Fibroblast of skin of left quadriceps (primary cell): Measurements from ENCODE around the gene DTNBP1.
"Not testable (repeated sequence)": the region's sequence is repeated elsewhere in the genome, so short reads cannot be mapped to it uniquely, and the experiment has no call there.

Source experiments
- DNase-seq, 2 experiments: peaks; one replicate each; pipeline ENCODE4 v3.0.0-alpha.2; 2013; ENCODE audit warnings: low read depth in 2 of 2

The DTNBP1 gene

DNA sequence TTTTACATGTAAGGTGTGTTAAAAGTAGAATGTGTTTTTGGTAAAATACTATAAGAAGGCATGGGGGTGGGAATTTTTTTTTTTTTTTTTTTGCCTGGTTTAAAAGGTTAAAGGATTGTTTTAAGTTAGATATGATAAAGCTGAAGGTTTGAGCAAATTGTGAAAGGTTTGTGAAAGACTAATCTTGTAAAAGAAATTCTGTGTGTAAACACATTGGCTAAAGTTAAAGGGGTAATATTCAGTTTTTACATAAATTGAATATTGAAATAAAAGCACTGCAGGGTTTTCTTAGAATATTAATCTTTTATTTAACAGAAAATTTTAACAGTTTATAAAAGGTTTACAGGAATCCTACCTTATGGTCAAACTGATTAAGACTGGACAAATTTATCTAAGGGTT lies 105.7 kb downstream of the DTNBP1 start:
- no peak for DNase-seq

DNA sequence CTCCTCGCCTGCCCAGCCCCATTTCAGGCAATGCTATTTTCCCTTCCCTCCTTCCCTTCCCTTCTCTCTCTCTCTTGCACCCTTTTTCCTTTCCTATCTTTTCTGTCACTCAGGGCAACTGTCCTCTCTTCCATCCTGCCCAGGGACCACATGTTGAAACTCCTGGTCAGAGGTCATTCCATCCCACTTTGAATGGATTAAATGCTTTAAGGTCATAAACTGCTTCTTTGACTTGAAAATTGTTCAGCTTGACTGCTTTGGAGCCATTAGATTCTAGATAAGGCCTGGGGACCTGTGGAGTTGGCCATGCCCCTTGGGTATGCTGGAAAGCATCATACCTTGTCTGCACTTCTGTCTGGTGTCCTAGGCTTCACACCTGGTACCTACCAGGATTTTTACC lies 106.1 kb downstream of the DTNBP1 start:
- DNase-seq, result no peak

DNA sequence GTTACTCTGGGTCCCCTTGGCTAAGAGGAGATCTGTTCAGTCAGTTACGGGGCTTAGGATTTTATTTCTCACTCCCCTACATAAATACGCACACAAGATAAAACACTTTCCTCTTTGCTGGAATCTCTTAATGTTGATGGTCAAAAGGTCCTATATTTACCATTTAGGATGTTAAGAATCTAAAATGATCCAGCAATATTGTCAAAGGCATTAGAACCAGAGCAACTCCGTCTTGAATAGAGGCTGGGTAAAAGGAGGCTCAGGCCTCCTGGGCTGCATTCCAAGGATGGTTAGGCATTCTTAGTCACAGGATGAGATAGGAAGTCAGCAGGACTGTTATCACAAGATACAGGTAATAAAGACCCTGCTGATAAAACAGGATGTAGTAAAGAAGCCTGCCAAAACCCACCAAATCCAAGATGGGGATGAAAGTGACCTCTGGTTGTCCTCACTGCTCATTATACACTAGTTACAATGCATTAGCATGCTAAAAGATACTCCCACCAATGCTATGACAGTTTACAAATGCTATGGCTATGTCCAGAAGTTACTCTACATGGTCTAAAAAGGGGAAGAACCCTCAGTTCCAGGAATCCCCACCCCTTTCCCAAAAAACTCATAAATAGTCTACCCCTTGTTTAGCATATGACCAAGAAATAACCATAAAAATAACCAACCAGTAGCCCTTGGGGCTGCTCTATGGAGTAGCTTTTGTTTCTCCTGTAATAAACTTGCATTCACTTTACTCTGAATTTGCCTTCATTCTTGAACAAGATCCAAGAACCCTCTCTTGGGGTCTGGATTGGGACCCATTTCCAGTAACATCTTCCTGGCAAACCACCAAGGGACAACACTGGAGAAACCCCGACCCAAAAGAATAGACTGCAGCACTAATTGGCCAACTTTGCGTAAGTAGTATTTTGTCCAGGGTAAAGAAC lies 107.5 kb downstream of the DTNBP1 start:
- DNase-seq, result no peak

DNA sequence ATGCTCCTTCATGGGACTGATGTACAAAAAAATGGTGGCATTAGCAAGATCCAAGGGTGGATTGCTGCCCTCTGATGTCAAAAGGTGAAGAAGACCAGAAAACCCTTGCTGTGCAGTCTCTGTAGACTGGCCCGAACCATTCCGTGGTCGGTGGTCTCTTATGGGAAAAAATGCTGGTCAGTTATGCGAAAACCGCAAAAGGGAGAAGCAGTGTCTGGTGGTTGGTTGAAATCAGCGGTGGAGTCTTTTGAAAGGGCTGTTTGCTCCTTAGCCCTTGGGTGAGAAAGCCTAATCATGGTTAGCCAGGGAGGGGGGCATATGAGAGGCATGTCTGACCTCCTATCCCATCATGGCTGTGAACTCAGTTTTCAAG lies 108.1 kb downstream of the DTNBP1 start:
- DNase-seq, result no peak

DNA sequence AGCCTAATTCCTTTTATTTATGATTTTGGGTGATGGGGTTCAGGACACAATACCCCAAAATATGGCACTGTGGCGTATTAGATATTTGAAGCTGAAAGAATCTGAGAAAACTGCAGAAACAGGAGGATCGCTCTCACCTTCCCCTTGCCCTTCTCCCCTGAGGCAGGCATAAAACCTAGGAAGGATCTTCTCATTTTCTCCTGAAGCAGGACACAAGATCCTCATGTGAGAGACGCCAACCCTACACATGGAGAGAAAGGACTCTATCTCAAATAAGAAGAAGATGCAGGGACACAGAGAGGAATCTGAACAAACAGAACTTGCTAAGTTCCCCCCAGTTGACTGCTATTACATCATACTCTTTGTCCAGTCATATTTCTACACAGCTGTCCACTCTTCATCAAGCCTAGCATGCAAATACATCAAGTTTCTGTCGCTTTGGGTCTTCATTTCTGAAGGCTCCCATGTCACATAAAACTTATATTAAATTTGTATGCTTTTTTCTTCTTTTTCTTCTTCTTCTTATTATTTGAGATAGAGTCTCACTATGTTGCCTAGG lies 109.0 kb downstream of the DTNBP1 start:
- DNase-seq, result no peak

DNA sequence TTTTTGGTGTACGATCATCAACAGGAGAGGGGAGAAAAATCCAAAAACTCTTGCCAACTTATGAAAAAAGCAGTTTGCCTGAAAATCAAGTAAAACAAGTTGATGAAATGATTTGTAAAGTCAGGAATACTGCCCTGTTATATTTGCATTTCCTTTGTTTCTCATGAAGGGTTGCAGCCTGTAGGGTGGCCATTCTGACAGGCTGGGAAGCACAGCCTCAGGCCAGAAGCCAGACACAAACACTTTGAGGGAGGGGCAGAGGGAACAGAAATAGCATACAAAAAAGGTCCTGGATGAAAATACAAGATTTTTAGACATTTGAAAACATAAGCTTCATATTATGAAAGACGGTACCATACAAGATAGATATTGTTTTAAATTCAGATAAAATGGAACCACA lies 109.8 kb downstream of the DTNBP1 start:
- DNase-seq, result no peak

DNA sequence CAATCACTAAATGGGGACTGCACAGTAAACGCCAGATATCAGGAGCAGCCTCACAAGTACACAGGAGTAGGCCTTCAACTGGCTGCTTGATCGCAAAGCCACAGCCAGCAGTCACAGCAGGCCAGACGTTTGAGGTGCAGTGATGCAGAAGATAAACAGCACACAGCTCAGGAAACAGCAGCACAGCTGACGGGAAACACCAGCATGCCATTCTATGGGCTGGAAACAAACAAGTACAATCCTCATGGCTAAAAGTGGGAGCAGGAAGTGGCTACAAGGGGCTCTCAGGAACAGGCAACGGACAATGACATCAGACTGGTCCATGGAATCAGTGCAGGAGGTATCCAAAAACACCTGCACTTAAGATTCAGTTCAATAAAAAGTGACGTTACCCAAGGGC lies 111.0 kb downstream of the DTNBP1 start:
- no peak for DNase-seq

DNA sequence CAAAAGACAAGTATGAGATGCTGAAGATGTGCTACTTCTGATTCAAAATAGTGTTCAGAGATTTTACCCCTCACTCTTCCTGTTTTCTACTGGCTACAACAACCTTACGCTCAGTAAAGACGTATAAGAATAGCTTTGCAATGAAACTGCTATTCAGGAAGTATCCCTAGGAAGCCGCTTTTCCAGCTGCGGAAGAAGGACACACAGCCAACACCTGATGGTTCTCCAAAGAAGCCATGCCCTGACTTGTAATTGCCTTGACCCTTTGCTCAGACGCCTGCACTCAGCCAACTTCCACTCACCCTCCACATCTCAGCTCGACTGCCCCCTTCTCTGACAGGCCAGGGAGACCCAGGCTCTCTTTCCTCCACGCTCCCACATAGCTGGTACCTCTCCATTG lies 111.6 kb downstream of the DTNBP1 start:
- no peak for DNase-seq

DNA sequence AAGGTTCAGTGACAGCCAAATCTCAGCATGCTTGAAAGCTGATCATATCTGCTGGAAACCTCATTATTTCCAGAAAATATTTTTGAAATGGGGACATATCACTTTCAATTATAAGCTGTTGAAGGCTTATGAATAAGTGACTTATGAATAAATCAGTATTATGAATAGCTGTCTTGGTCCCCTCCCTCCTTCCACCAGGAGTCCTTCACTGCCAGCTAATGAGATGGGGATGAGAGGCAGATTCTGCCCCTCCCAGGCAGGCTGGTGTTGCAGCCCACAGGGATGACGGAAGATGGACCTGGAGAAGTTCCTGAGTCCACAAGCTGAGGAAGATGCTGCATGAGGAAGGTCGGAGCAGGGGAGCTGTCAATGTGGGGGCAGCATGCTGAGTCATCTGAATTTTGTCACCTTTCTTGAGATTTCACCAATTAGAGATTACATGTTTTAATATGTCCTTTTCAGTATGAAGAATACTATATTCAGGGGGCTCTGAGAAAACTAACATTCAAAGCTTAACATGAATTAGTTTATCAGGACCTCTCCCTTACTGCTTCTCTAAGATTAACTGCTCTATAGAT lies 112.2 kb downstream of the DTNBP1 start:
- no peak for DNase-seq

DNA sequence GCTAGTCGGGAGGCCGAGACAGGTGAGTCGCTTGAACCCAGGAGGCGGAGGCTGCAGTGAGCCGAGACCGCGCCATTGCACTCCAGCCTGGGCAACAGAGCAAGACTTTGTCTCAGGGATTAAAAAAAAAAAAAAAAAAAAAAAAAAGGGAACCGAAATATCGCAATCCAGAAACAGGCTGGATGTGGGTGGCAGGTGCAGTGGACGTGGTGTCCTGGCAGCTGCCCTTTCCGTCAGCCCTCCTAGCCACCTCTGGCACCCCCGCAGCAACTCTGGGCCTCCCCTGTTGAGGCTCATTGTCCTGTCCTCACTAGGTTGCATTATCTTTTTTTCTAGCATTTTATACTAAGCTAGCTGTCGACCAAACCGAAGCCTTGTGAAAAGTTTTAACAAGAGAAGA lies 113.5 kb downstream of the DTNBP1 start:
- DNase-seq, result no peak

DNA sequence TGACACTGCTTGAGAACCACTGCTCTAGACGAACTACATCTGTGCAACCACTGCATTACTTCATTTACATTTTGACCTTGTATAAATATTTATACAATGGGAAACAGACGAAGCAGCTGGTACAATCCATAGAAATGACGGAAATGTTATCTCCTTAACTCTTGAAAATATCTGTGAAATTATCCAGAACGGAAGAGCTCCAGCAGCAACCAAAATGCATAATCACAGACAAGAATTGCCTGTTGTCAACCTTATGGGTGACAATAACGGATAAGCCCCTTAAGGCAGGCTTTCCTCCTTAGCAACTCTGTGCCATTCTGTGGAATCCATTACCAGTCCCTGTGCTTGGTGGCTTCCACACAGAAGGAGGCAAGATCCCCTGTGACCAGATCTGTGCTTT lies 115.4 kb downstream of the DTNBP1 start:
- DNase-seq, result no peak

DNA sequence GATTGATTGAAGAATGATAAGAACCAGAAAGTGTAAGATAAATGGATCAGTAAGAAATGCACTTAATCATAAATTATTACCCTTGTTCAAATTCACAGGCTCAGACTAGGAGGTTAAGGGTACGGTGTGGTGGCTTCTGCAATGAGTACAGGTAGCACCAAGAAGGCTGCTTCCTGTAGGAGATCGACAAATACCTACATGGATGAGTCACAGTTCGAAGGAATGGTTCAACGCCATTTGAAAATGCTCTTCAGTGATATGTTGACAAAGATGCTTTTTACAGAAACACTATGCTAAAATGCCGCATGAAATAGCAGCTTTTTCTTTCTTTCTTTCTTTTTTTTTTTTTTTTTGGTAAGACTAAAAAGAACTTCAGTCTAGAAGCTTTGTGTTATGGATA lies 116.2 kb downstream of the DTNBP1 start:
- no peak for DNase-seq

DNA sequence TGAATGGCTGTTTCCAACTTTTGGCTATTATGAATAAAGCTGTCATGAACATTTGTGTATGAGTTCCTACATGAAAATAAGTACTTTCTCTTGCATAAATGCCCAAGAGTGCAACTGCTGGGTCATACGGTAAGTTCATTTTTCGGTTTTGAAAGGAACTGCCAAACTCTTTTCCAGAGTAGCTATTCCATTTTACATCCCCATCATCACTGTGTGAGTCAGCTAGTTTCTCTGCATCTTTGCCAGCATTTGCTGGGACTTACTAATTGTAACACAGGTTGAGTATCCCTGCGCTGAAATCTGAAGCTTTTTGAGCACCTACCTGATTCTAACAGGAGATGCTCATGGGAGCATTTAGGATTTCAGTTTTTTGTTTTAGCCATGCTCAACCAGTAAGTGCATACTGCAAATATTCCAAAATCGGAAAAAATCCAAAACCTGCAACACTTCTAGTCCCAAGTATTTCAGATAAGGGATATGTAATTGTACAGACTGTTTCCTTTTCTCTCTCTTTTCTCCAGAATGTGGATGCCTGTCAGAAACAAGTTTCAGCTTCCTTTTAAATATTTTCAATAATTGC lies 118.4 kb downstream of the DTNBP1 start:
- DNase-seq, result no peak

DNA sequence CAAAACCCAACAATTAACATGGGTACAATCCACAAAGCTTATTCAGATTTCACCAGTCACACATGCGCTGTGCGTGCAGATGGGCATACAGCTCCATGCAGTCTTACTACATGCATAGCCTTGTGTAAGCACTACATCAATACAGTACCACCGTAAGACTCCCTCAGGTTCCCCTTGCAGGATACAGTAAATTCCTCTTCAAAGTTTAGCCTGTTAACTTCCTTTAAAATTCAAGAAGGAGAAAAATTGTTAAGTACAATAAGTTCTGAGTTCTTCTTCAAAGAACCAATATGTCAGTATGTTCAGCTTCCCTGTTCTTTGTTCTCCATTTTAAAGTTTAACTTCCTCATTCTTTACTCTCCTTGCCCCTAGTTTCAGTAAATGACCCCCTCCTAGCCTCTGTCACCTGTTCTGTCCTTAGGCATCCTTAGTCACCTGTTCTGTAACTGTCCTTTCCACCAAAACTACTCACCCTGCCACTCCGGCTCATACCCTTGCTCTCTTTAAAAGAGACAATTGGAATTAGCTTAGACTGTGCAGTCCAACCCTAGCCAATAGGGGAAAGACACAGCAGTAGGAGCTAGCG lies 119.4 kb downstream of the DTNBP1 start:
- not testable (repeated sequence) for DNase-seq

DNA sequence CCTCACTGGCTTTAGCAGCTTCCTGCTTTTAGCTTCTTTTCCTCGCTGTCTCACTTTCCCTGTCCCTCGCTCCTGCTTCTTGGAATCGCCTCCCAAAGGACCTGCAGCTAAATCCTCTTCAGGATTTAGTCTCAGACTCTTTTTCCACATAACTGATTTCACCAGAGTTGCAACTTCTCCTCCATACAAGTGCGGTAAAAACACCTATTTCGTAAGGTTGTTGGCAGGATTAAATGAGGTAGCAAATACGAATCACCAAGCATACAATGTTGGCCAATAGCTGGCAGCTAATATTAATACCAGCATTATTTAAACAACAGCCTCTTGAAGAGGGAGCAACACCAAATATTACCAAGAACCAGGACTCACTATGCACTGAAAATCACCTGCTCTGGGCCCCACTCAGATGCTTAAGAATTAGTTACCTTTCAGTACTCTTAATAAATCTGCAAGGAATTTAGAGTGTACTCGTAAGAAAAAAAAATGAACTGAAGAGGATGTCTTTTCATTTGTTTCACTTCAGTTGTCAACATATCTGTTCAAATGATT lies 123.0 kb downstream of the DTNBP1 start:
- no peak for DNase-seq

DNA sequence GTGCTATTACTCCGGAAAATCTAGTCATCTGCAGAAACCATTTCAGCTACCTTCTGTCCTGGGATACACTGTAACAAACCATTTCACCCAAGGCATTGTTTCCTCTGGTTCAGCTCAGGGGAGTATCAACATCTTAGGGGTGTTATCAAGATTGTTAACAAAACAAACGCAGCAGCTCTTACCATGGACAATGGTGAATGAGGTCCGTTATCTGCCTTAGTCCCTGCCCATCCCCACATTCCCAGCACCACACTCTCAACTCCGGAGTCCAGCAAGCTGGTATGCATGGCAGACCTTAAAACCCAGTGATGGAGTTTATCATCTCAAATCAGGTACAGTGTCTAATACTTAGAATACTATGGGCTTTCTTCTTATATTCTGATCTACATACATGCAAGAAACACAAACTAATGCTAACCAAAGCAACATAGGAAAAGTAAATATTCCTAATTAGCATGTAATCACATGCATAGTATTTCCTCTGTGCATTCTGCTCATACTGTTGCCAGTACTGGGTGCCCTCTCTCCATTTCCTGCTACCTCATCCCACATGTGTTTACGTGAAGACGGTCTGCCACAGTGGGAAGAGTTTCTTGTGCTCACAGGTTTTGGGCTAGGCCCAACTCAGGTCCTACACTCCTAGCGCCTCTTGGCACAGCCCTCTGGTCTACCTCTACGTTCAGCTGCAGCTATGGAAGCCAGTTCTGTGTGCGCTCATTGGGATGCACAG lies 123.9 kb downstream of the DTNBP1 start:
- no peak for DNase-seq

DNA sequence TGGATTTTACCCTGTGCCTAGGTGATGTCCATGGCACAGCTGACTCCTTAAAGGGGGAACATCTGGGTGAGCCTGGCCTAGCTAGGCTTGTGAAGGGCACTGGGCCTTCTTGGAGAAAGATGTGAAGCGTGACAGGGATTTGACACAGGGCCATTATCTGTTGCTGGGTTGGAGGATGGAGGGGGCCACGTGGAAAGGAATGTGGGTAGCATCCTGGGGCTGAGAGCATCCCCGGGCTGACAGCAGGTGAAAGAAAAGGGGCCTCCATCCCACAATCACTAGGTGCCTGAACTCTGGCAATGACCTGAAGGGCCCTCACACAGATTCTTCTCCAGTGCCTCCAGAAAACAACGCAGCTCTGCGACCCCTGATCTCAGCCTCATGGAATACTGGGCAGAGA lies 124.7 kb downstream of the DTNBP1 start:
- no peak for DNase-seq

DNA sequence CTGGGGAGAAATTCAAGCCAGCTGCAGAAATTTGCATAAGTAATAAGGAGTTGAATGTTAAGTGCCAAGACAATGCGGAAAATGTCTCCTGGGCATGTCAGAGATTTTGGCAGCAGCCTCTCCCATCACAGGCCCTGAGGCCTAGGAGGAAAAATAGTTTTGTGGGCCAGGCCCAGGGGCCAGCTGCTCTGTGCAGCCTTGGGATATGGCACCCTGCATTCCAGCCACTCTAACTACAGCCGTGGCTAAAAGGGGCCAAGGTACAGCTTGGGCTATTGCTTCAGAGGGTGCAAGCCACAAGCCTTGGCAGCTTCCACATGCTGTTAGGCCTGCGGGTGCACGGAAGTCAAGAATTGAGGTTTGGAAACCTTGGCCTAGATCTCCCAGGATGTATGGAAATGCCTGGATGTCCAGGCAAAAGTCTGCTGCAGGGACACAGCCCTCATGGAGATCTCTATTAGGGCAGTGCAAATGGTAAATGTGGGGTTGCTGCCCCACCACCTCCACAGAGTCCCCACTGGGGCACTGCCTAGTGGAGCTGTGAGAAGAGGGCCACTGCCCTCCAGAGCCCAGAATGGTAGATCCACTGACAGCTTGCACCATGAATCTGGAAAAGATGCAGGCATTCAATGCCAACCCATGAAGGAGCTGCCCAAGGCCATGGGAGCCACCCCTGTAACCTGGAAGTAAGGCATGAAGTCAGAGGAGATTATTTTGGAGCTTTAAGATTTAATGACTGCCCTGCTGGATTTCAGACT lies 126.5 kb downstream of the DTNBP1 start:
- DNase-seq, result no peak

DNA sequence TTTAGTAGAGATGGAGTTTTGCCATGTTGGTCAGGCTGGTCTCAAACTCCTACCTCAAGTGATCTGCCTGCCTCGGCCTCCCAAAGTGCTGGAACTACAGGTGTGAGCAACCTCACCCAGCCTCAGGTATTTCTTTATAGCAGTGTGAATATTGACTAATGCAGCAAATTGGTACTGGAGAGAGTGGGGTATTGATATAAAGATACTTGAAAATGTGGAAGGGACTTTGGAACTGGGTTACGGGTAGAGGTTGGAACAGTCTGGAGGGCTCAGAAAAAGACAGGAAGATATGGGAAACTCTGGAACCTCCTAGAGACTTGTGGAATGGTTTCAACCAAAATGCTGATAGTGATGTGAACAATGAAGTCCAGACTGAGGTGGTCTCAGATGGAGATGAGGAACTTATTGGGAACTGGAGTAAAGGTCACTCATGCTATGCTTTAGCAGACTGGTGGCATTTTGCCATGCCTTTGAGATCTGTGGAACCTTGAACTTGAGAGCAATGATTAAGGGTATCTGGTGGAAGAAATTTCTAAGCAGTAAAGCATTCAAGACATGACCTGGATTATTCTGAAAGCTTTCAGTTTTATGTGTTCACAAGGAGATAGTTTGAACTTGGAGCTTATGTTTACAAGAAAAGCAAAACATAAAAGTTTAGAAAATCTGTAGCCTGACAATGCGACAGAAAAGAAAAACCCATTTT lies 127.2 kb downstream of the DTNBP1 start:
- DNase-seq, result no peak

DNA sequence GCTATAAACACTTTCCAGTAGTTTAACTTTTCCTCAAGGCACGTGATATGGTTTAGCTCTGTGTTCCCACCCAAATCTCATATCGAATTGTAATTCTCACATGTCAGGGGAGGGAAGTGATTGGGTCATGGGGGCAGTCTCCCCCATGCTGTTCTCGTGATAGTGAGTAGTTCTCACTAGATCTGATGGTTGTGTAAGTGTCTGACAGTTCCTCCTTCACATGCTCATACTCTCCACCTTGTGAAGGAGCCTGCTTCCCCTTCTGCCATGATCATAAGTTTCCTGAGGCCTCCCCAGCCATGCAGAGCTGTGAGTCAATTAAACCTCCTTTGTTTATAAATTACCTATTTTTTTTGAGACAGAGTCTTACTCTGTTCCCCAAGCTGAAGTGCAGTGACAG lies 127.9 kb downstream of the DTNBP1 start:
- DNase-seq, result no peak
